RPMI8226 (cell line): Measurements from ENCODE around the gene PROM2.
"Not testable (repeated sequence)": the region's sequence is repeated elsewhere in the genome, so short reads cannot be mapped to it uniquely, and the experiment has no call there.

ENCODE experiments used
- DNase-seq: peaks from one replicate; pipeline ENCODE4 v3.0.0-alpha.2; 2015

The PROM2 gene

GRCh38 chr2:95274291-95275150 is at the start of gene PROM2:
Gene PROM2, plus strand, starts transcription at chr2:95274449. Its CDS starts 137 bp downstream, at chr2:95274586.
- no peak for DNase-seq

DNA sequence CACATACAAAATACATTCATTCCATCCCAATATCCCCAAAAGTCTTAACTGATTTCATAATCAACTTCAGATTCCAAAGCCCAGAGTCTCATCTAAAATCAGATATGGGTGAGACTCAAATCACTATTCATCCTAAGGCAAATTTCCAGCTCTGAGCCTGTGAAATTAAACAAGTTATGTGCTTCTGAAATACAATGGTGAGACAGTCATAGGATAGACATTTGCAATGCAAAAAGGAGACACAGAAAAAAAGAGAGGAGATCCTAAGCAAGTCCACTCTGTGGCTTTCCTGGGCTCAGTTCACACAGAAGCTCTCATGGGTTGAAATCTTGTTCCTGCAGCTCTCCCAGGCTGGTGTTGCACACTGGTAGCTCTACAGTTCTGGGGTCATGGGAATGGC is 48.6 kb upstream of the PROM2 start:
- no peak for DNase-seq

DNA sequence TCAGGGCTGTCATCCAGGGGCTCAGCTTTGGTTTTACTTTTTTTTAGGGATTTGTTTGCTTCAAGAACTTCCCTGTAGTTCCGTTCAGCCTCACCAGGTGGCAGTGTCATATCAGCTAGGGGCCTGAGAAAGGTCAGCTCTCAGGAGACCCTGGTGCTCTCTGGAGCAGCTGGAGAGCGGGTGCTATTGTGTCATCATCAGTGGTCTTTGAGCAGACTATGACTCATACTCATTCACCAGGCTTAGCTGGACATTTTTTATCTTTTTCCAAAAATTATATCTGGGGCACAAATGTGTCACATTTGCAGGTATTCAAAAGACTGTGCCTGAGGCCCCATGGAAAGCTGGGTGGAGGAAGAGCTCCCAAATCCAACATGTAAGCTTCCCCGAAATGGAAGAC is 42.5 kb upstream of the PROM2 start:
- peak; percentile 58 for DNase-seq

DNA sequence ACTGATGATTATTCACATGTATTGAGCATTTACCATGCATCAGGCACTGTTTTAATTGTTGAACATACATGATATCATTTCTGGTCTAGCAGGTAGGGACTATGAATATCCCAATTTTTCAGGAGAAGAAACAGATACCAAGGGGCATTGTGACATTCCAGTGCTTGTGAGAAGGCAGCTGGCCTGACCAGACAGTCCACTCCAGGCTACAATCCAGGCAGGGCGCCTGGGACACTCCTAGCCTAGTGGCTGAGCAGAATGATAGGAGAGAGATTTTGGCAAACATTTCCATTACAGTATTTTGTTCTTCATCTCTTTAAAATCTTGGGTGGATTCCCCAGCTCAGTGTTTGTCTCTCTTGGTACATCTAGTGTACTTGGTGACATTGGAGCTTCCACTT is 42.0 kb upstream of the PROM2 start:
- DNase-seq, result no peak

GRCh38 chr2:95234286-95234785 is 39.9 kb upstream of the PROM2 start:
- DNase-seq, result no peak

GRCh38 chr2:95234816-95235215 is 39.4 kb upstream of the PROM2 start:
- no peak for DNase-seq

DNA sequence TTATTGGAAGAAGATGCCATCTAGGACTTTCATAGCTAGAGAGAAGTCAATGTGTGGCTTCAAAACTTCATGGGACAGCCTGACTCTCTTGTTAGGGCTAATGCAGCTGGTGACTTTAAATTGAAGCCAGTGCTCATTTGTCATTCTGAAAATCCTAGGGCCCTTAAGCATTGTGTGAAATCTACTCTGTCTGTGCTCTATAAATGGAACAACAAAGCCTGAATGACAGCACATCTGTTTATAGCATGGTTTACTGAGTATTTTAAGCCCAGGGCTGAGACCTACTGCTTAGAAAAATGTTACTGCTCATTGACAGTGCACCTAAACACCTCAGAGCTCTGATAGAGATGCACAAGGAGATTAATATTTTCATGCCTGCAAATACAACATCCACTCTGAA is 36.1 kb upstream of the PROM2 start:
- no peak for DNase-seq

DNA sequence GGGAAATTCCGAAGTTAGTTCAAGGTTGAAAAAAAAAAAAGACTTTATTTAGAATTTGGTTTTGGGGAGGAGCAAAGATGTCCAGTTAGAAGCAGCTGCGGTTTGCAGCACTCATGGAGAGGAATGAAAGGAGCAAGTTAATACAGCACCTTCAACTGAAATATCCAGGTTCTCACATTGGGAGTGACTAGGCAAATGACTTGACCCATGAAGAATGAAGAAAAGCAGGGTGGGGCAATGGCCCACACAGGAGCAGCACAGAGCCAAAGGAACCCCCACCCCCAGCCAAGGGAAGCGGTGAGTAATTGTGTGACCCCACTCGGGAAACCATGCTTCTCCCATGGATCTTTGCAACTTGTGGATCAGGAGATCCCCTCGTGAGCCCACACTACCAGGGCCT is 34.2 kb upstream of the PROM2 start:
- no peak for DNase-seq

GRCh38 chr2:95240556-95240955 is 33.7 kb upstream of the PROM2 start:
- no peak for DNase-seq

DNA sequence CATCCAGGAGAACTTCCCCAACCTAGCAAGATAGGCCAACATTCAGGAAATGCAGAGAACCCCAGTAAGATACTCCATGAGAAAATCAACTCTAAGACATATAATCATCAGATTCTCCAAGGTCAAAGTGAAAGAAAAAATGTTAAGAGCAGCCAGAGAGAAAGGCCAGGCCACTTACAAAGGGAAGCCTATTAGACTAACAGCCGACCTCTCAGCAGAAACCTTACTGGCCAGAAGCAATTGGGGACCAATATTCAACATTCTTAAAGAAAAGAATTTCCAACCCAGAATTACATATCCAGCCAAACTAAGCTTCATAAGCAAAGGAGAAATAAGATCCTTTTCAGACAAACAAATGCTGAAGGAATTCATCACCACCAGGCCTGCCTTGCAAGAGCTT is 32.2 kb upstream of the PROM2 start:
- not testable (repeated sequence) for DNase-seq

- DNase-seq, result no peak
Measured at GRCh38 chr2:95258271-95258670, 16.0 kb upstream of the PROM2 start.

DNA sequence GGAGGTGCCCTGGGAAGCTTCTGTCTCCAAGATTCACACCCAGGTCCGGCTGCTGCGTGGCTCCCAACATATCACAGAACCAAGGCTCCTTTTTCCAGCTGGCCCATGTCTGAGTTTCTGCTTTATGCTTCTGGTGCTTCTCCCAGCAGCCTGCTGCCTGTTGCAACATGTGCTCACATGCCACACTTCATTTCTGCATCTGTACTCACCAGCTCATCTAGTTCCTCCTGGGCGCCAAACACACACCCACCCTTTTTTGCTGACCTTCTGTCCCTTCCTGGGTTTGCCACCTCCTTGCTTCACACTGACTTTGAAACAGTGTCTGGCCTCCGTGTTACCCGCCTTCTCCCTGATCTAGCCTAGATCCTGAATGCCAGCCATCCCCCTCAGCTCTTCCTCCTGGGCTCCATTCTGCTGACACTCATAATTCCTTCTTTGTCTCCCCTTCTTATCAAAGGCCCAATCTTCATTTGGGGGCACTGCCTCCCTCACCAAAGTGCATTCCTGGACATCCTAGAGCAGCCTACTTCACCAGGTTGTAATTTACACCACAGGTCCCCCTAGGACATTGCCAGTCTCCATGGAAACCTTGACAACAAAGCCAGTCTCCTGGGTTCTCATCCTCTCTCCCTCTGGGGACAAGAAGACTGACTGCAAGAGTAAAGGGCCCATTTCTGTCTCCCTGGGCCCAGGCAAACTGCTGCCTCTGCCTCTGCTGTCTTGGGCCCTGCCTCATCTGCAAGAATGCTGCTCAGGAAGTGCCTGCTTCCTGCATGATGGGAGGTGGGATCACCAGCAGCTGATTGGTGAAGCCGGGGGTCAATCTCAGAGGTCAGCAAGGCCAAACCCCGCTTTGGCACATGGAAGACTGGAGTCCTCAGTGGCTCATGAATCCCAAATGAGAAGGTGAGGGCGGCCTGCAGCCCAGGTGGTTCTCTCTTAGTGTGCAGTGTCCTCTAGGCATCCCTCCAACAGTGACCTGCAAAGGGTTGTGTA is 13.9 kb upstream of the PROM2 start:
- DNase-seq, result no peak

DNA sequence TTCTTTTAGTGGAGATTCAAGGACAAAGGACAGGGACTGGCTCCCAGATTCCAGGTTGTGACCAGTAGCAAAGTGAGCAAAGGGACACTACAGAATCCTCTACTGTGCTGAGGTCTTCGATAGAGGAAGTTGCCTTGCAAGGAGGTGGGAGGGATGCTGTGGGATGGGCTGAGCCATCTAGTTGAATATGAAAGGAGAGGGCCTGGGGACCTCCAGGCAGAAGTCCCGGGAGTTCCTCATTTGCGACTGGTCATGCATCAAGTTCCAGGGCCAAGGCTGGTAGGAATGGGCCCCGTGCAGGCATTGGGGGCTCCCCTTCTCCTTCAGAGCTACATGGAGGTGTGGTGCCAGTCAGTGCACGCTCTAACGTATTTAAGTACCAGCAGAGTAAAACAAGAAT is 12.6 kb upstream of the PROM2 start:
- DNase-seq, result no peak

DNA sequence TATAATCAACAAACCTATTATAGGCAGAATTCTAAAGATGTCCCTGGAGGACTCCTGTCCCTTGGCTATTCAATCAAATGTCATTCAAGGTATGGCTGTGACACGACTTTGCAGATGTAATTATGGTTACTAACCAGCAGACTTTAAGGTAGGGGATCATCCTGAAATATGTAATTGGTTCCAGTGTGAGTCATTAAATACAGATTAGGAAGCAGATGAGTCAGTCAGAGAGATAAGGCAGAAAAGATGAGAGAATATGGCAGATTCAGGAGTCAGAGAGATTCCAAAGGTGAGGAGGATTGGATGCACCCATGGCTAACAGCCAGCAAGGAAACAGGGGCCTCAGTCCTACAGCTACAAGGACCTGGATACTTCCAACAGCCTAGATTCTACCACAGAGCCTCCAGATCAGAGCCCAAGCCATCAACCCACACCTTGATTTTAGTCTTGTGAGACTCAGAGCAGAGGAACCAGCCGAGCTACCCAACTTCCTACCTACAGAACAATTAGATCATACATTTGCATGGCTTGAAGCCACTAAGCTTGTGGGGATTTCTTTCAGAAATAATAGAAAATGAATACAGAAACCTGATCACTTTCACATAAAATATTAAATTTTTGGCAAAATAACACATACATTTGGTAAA is 11.2 kb upstream of the PROM2 start:
- DNase-seq, result no peak

- no peak for DNase-seq
Measured at GRCh38 chr2:95264624-95265023, 9.6 kb upstream of the PROM2 start.

DNA sequence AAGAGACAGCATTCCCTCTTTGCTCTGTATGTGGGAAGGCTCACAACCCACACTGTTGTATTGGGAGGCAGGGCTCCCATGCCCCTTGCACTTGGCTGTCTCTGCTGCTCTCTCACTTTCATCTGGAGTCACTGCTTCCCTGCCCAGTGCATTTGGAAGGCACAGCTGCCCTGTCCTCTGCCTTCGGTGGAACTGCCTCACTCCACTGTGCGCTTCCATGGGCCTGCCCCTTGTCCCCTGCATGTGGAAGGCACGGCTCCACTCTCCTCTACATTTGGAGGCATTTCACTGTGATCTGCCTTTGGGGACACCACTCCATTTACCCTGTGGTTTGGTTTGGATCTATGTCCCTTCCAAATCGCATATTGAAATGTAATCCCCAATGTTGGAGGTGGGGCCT is 9.1 kb upstream of the PROM2 start:
- DNase-seq, result no peak

- no peak for DNase-seq
Measured at GRCh38 chr2:95266781-95267430, 7.3 kb upstream of the PROM2 start.

DNA sequence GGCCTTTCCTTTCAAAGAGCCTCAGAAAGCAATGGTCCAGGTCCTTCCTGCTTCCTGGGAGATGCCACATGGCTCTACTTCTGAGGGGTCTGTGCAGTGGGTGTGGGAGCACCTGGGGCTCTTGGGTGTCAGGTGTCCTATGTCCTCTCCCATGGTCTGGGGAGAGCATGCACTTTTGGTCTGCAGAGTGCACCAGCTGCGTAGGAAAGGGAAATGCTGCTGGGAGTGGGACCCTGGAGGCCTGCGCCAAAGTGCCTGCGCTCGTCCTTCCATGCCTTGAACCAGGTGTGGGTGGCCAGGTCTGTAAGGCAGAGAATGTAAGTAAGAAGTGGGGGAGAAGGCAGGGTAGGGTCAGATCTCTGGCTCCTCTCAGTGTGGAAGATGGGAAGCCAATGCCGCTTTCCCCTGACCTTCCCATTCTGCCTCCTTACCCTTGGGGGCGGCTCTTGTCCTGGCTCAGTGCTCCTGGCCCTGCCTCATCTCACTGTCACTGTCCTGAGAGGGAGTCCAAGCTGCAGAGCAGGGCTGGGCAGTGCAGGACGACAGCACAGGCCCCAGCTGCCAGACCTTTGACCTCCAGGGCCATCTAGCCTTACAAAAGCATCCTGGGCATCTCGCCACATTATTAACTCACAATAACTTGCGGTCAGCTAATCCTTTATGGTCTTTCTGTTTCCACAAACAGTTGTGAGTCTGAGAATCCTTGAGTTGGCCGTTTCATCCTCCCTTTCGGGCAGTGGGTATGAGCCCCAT is 6.6 kb upstream of the PROM2 start:
- peak; percentile 1 for DNase-seq

DNA sequence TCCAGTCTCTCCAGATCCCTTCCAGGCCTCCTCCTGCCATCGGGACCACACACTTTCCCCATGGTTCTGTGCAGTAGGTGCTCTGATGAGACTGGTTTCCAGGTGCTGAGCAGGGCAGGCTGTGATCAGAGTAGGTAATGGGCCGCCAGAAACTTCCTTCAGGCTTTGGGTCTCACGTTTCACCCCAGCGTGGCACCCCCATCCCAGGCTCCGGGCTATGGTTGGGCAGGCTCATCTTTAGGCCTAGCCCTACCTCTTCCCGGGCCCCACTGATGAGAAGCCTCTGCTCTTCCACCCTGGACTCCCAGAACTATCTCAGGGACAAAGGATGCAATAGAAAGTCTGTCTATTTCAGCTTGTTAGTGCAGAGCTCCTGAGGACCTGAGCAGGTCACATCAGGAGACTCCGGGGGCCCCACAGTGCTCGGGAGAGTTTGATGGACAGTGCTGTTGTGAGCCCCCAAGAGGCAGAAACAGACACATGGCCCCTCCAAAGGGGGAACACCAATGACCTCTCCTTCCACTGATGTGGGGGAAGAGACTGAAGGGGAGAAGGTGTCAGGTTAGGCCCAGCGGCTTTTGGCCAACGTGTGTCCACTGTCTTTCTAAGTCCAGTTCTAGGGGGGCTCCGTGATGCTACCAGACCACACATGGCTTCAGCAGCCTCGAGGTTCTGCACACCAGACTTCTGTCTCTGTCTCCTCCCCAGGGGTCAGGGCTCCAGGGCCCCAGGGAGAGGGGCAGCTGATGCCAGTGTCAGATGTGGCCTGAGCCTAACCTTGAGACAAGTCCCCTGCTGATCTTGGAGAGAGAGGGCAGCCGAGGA is 5.8 kb upstream of the PROM2 start:
- DNase-seq, result peak; percentile 1

DNA sequence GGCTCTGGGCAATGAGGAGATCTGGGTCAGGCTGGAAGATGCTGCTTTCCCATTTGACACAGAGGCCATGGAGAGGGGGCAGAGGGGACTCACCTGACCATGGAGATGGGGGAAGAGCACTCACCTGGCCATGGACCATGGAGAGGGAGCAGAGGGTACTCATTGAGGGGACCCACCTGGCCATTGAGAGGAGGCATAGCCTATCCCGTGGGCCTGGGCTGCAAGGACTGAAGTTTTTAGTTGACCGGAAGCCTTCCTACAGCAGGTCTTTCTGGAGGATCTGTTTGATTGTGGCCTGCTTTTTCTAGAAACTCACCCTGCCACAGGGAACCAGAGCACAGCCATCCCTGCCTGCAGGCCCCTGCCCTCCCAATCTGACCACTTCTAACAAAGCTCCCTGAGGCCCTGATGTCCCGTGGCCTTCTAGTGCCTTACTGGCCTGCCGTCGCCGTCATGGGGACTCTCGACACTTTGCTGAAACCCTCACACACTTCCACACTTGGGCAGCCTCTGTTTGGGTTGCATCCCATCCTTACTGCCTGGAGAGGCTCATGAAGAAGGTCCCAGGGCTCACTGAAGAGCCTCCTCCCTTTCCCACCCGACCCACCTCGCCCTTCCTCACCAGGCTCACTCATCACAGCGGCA is 5.1 kb upstream of the PROM2 start:
- peak; percentile 1 for DNase-seq
